Stimulated activated naive CD8-positive, alpha-beta T cell treated with anti-CD3 and anti-CD28 coated beads, Interleukin-15, Interleukin-2, amounts not matched to agents 100 U/mL and 50 U/mL, for 24 hours (primary cell): Measurements from ENCODE around the gene PELI2.

Experiments
- ATAC-seq: fragments of 150-1000 bp; cut with Tn5 transposase; one replicate; pipeline ENCODE4 v1.10.0; 2021
- DNase-seq: peaks from one replicate; pipeline ENCODE4 v3.0.0; 2021

The PELI2 gene

GRCh38 chr14:56119201-56119981, 1.2 kb downstream of the PELI2 start:
- peak; percentile 58 for DNase-seq
- peak; percentile 24 for ATAC-seq

- no peak for DNase-seq
- ATAC-seq = no peak
These were observed 2.0 kb downstream of the PELI2 start for GRCh38 chr14:56120091-56120691.

- ATAC-seq = no peak
These were observed 3.6 kb downstream of the PELI2 start for GRCh38 chr14:56121816-56122215.

GRCh38 chr14:56122301-56122700, 4.1 kb downstream of the PELI2 start:
- no peak for DNase-seq
- no peak for ATAC-seq

More at GRCh38 chr14:56121816-56122215, 3.6 kb downstream of the PELI2 start:
- no peak for DNase-seq

GRCh38 chr14:56124327-56124726, 6.1 kb downstream of the PELI2 start:
- no peak for ATAC-seq
- DNase-seq = no peak

GRCh38 chr14:56125772-56126636, 7.8 kb downstream of the PELI2 start:
- ATAC-seq (no peak), DNase-seq (no peak)

- ATAC-seq = no peak
- DNase-seq = no peak
These were observed 8.4 kb downstream of the PELI2 start for GRCh38 chr14:56126637-56126913.

GRCh38 chr14:56127156-56127555, 8.9 kb downstream of the PELI2 start:
- no peak for ATAC-seq

GRCh38 chr14:56129092-56129491, 10.9 kb downstream of the PELI2 start:
- DNase-seq (no peak), ATAC-seq (no peak)

More at GRCh38 chr14:56127156-56127555, 8.9 kb downstream of the PELI2 start:
- no peak for DNase-seq

GRCh38 chr14:56129933-56130332, 11.7 kb downstream of the PELI2 start:
- DNase-seq (no peak), ATAC-seq (no peak)

- DNase-seq = no peak
- ATAC-seq = peak; percentile 58
These were observed 13.0 kb downstream of the PELI2 start for GRCh38 chr14:56131004-56131864.

GRCh38 chr14:56131865-56132833, 13.9 kb downstream of the PELI2 start:
- no peak for DNase-seq
- peak; percentile 21 for ATAC-seq

GRCh38 chr14:56133547-56133946, 15.3 kb downstream of the PELI2 start:
- DNase-seq (no peak), ATAC-seq (no peak)

GRCh38 chr14:56135001-56135400, 16.8 kb downstream of the PELI2 start:
- ATAC-seq (no peak), DNase-seq (no peak)

- DNase-seq (no peak), ATAC-seq (no peak)
These were observed 17.5 kb downstream of the PELI2 start for GRCh38 chr14:56135668-56136067.

GRCh38 chr14:56136571-56137452, 18.6 kb downstream of the PELI2 start:
- ATAC-seq (no peak), DNase-seq (no peak)

- no peak for ATAC-seq
- no peak for DNase-seq
These were observed 19.2 kb downstream of the PELI2 start for GRCh38 chr14:56137453-56137807.

- DNase-seq (no peak), ATAC-seq (no peak)
These were observed 19.6 kb downstream of the PELI2 start for GRCh38 chr14:56137849-56138248.

- DNase-seq = no peak
- ATAC-seq = no peak
These were observed 20.7 kb downstream of the PELI2 start for GRCh38 chr14:56138928-56139327.

GRCh38 chr14:56142314-56142713, 24.1 kb downstream of the PELI2 start:
- no peak for DNase-seq
- no peak for ATAC-seq
